GM13976 (cell line): ENCODE measurements around the gene MYOM3.
"Not testable (repeated sequence)": the region's sequence is repeated elsewhere in the genome, so short reads cannot be mapped to it uniquely, and the experiment has no call there.

Experiments used
- DNase-seq: peaks from one replicate; pipeline ENCODE4 v3.0.0; 2012; ENCODE audit warnings: low spot score
- in situ Hi-C: fragments of 300-500 bp; cut with MboI; formaldehyde crosslinking; loops from one replicate; pipeline ENCODE4 v1.12.0; 2022; ENCODE audit warnings: low sequenced_read_pairs, mixed read lengths, inconsistent platforms; ENCODE audit not compliant: unreplicated experiment
- TF ChIP-seq, protein P1 (sequence below): IDR thresholded peaks from 2 replicates; pipeline ENCODE4 v1.5.1; 2012; ENCODE audit warnings: borderline replicate concordance, mild to moderate bottlenecking; ENCODE audit not compliant: insufficient read depth; ENCODE audit errors: extremely low read depth, missing control alignments, control extremely low read depth

MYOM3 gene

DNA sequence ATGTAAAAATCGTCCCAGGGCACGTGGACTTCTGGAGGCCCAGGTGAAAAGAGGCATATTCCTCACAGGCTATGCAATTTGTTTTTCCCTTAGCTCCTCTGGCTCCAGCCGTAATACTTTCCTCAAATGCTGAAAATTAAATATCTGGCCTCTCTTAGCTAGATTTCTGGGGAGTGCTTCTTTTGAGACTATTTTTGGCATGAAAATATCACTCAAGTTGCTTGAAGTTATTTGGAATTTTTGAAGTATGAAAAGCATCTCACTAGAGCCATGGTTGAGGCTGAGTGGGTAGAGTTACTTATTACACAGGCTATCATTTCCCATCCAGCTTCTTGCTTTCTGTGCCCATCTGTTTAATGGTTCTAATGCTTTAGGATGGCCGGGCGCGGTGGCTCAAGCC is 59.7 kb downstream of the MYOM3 start:
- TF ChIP-seq, protein P1, sequence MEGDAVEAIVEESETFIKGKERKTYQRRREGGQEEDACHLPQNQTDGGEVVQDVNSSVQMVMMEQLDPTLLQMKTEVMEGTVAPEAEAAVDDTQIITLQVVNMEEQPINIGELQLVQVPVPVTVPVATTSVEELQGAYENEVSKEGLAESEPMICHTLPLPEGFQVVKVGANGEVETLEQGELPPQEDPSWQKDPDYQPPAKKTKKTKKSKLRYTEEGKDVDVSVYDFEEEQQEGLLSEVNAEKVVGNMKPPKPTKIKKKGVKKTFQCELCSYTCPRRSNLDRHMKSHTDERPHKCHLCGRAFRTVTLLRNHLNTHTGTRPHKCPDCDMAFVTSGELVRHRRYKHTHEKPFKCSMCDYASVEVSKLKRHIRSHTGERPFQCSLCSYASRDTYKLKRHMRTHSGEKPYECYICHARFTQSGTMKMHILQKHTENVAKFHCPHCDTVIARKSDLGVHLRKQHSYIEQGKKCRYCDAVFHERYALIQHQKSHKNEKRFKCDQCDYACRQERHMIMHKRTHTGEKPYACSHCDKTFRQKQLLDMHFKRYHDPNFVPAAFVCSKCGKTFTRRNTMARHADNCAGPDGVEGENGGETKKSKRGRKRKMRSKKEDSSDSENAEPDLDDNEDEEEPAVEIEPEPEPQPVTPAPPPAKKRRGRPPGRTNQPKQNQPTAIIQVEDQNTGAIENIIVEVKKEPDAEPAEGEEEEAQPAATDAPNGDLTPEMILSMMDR, result no peak
- no peak for DNase-seq
- in situ Hi-C loops, result no loop called here

DNA sequence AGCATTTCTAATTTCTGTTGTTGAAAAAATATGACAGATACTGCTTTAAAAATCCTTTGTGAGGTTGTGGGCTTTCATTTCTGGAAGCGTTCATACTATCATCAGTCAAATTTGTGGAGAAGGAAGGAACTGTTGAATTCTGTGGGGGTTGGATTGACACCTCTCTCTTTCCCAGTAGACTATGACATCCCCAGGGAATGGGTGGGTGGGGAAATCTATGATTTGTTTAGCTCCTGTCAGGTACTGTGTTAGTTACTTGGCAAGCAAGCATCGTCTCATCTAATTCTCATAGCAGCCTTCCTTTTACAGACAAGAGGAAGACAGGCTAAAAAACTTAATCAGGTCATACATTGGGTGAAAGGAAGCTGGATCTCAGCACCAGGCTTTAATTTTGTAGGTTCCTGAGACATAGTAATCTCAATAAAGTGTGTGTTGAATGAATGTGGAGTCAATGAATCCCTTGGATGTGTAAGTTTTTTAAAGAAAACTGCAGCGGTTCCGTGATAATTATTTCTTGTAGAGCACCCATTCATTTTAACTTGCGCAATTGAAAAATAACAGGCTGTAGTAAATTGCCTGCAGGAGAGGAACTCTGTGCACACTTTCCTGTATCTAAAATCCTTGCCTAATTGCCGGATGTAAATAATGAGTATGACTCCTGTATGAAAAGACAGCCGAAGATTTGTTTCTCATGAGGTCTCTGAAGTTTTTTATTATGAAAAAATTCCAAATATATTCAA is 60.6 kb downstream of the MYOM3 start:
- in situ Hi-C loops, result no loop called here
- TF ChIP-seq, protein P1, result no peak
- no peak for DNase-seq

DNA sequence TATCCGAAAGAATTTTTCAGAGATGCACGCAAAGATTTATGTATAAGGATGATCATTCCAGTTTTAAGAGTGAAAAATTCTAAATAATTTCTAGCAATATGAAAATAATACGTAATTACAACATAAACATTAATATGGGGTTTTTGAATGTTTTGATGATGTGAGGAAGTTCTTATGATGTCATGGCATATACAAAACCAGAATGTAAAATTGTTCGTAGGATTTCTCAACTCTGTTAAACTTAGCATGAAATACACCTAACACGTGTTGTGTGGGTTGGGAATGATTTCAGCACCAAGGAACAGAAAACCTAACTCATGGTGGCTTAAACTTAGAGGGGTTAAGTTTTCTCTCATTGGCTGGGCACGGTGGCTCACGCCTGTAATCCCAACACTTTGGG is 62.2 kb downstream of the MYOM3 start:
- in situ Hi-C loops, result no loop called here
- no peak for DNase-seq
- TF ChIP-seq, protein P1, result no peak

DNA sequence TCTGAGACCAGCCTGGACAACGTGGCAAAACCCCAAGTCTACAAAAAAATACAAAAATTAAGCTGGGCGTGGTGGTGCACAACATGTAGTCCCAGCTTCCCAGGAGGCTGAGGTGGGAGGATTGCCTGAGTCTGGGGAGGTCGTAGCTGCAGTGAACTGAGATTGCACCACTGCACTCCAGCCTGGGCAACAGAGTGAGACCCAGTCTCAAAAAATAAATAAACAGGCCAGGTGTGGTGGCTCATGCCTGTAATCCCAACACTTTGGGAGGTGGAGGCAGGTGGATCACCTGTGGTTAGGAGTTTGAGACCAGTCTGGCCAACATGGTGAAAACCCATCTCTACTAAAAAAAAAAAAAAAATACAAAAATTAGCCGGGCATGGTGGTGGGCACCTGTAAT is 63.0 kb downstream of the MYOM3 start:
- DNase-seq, in situ Hi-C loops: not testable (repeated sequence)

DNA sequence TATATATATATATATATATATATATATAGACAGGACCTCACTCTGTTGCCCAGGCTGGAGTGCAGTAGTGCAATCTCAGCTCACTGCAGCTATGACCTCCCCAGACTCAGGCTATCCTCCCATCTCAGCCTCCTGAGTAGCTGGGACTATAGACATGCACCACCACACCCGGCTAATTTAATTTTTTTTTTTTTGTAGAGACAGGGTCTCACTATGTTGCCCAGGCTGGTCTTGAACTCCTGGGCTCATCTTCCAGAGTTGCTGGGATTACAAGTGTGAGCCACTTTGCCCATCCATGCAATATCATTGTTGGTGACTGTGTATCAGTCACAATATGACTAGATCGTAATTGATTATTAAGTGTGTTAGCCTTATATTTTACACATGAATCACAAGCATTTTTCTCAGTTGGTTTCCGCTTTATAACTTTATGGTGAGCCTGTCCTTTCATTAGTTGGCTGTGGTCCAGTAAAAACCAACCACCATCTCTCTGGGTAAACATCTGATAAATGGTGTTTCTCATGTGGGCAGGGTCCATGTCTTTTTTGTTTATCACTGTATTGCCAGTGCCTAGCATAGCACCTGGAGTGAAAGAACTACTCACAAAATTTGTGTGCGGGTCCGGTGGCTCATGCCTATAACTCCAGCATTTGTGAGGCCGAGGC is 63.6 kb downstream of the MYOM3 start:
- no peak for DNase-seq
- TF ChIP-seq, protein P1, result no peak
- in situ Hi-C loops, result no loop called here

DNA sequence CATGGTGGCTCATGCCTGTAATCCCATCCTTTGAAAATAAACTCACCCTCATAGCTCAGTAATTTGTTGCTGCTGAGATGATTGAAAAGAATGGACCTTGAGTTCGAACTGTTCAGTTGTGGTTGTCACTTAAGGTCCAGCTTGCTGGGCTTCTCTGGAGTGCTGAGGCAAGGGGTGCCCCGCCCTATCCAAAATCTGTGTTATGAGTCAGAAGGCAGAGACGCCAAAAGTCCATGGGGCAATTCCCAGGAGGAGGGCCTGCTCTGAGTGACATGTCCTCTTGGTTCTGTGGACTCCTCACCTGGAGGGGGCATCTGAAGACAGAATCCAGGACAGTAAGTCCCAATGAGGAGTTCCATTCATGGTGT is 64.8 kb downstream of the MYOM3 start:
- DNase-seq, result no peak
- TF ChIP-seq, protein P1, result no peak
- in situ Hi-C loops, result no loop called here

DNA sequence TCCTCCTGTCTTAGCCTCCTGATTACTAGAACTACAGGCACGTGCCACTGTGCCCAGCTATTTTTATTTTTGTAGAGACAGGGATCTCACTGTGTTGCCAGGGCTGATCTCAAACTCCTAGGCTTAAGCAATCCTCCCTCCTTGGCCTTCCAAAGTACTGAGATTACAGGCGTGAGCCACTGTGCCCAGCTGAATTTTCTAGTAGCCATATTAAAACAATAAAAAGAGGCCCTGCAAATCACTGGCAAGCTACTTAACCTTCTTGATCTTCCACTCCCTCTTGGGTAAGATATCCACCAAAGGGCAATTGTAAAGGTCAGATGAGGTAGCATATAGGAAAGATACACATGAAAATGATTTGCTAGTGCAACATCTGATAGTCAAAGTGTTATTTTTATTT is 66.2 kb downstream of the MYOM3 start:
- in situ Hi-C loops, result no loop called here

DNA sequence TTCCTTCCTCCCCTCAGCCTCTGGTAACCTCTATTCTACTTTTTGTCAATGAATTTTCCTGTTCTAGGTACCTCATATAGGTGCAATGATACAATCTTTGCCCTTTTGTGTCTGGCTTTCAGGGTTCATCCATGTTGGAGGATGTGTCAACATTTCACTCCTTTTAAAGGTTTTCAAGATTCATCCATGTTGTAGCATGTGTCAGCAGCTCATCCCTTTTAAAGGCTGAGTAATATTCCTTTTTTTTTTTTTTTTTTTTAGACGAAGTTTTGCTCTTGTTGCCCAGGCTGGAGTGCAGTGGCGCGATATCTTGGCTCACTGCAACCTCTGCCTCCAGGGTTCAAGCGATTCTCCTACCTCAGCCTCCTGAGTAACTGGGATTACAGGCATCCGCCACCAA is 67.3 kb downstream of the MYOM3 start:
- in situ Hi-C loops, DNase-seq: not testable (repeated sequence)

More for the DNA sequence above, 66.2 kb downstream of the MYOM3 start:
- no peak for DNase-seq
- TF ChIP-seq, protein P1, result no peak
